GM12878 (cell line): ENCODE data around the gene ELMOD3. TPM values are rescaled to one million over a fixed set of nuclear protein-coding genes. Genes with fewer than 3 reads are reported as not detected.
"Not testable (repeated sequence)": the region's sequence is repeated elsewhere in the genome, so short reads cannot be mapped to it uniquely, and the experiment has no call there.

Experiments used
- ATAC-seq: fragments of 200-7000 bp; cut with Tn5 transposase; 3 replicates; pipeline ENCODE4 v1.9.1; 2020; ENCODE audit warnings: mild to moderate bottlenecking, moderate library complexity
- BruUV-seq: library from RNA; stranded (reverse); fragments of 400-500 nt; replicated peaks from 2 replicates; lab custom pipeline; 2021; lab: Mats Ljungman, UMichigan
- CTCF ChIA-PET: fragments of 300-600 bp; sonication (Branson Sonifier 250); formaldehyde crosslinking; extraction: SDS; loops from one replicate; lab custom pipeline; 2021; ENCODE audit warnings: inconsistent platforms; lab: Yijun Ruan, JAX
- POLR2A ChIA-PET: fragments of 350-600 bp; formaldehyde crosslinking; extraction: SDS; loops from one replicate; lab custom pipeline; 2021; ENCODE audit warnings: inconsistent platforms; lab: Charles Lee
- RAD21 ChIA-PET: fragments of 300-600 bp; sonication (Branson Sonifier 250); formaldehyde crosslinking; loops from one replicate; lab custom pipeline; 2023; ENCODE audit warnings: antibody characterized with exemption; ENCODE audit not compliant: unreplicated experiment; lab: Charles Lee
- SMC1A ChIA-PET: fragments of 300-600 bp; sonication (Branson Sonifier 250); formaldehyde crosslinking; loops from one replicate; lab custom pipeline; 2023; ENCODE audit not compliant: unreplicated experiment, uncharacterized antibody; lab: Charles Lee
- DNase-seq: peaks from one replicate; pipeline ENCODE4 v3.0.0-alpha.2; 2011; ENCODE audit warnings: low read depth, low spot score
- FAIRE-seq: peaks from 3 replicates; lab custom pipeline; 2011; peaks lifted over from hg19 to GRCh38; lab: Jason Lieb, UNC
- H2AFZ ChIP-seq: 2 replicates; pipeline ENCODE4 v1.6.0; 2011; ENCODE audit warnings: low read depth, low read length, control low read depth; ENCODE audit not compliant: control insufficient read depth
- H3K27ac ChIP-seq: 2 replicates; pipeline ENCODE4 v1.5.1; 2011; ENCODE audit warnings: control low read depth; ENCODE audit not compliant: control insufficient read depth, insufficient read depth
- H3K27me3 ChIP-seq, 2 experiments: replicated peaks in 1 of 2; 2 replicates each; pipeline versions ENCODE4 v1.6.0 to v1.6.1; 2011; ENCODE audit warnings: low read length in 1 of 2; ENCODE audit not compliant: control insufficient read depth in 2 of 2, insufficient read depth in 2 of 2
- H3K36me3 ChIP-seq, 2 experiments: 2 replicates each; pipeline ENCODE4 v1.5.1; 2011; ENCODE audit warnings: low read length in 1 of 2; ENCODE audit not compliant: control insufficient read depth in 2 of 2, insufficient read depth in 2 of 2
- H3K4me1 ChIP-seq: 2 replicates; pipeline ENCODE4 v1.6.1; 2011; ENCODE audit warnings: mild to moderate bottlenecking, low read length, moderate library complexity, mixed read lengths; ENCODE audit not compliant: control insufficient read depth, insufficient read depth
- H3K4me2 ChIP-seq: 2 replicates; pipeline ENCODE4 v1.6.0; 2011; ENCODE audit warnings: control low read depth; ENCODE audit not compliant: control insufficient read depth, insufficient read depth
- H3K4me3 ChIP-seq: fragments of 200-600 bp; sonication (generic); 2 replicates; pipeline ENCODE4 v1.5.1; 2016
- H3K79me2 ChIP-seq: 2 replicates; pipeline ENCODE4 v1.6.0; 2011; ENCODE audit warnings: low read length; ENCODE audit not compliant: control insufficient read depth, insufficient read depth
- H3K9ac ChIP-seq: 2 replicates; pipeline ENCODE4 v1.8.0; 2011; ENCODE audit warnings: low read length, control low read depth, mixed read lengths; ENCODE audit not compliant: control insufficient read depth, insufficient read depth
- H3K9me3 ChIP-seq: replicated peaks from 3 replicates; pipeline ENCODE4 v1.5.1; 2011; ENCODE audit warnings: mild to moderate bottlenecking, low read length; ENCODE audit not compliant: control insufficient read depth, insufficient read depth
- H4K20me1 ChIP-seq: 2 replicates; pipeline ENCODE4 v1.6.0; 2011; ENCODE audit not compliant: control insufficient read depth, insufficient read depth
- DPF2 ChIP-seq: fragments of 450-650 bp; IDR thresholded peaks from 2 replicates; pipeline ENCODE4 v1.6.1; 2017; ENCODE audit warnings: mild to moderate bottlenecking
- MEF2B ChIP-seq: fragments of 450-650 bp; IDR thresholded peaks from 2 replicates; pipeline ENCODE4 v1.6.1; 2018; ENCODE audit warnings: mild to moderate bottlenecking, moderate library complexity; ENCODE audit not compliant: partially characterized antibody, poor library complexity, severe bottlenecking
- NR2F1 ChIP-seq: fragments of 450-650 bp; conservative IDR thresholded peaks from 2 replicates; pipeline ENCODE4 v1.6.1; 2017; ENCODE audit warnings: mild to moderate bottlenecking
- PAX8 ChIP-seq: fragments of 450-650 bp; IDR thresholded peaks from 2 replicates; pipeline ENCODE4 v1.6.1; 2017; ENCODE audit warnings: mild to moderate bottlenecking, moderate library complexity
- POLR2AphosphoS2 ChIP-seq: IDR thresholded peaks from 2 replicates; pipeline ENCODE4 v1.6.1; 2011; ENCODE audit warnings: low read depth, mild to moderate bottlenecking, low read length, improper control_type of control experiment, moderate library complexity
- POU2F2 ChIP-seq: IDR thresholded peaks from 3 replicates; pipeline ENCODE4 v1.6.1; 2011; ENCODE audit warnings: low read depth, mild to moderate bottlenecking, low read length, borderline replicate concordance
- ZBTB4 ChIP-seq: fragments of 450-650 bp; formaldehyde crosslinking; IDR thresholded peaks from 2 replicates; pipeline ENCODE4 v1.4.0; 2022; ENCODE audit warnings: mild to moderate bottlenecking, moderate library complexity
- ZNF274 ChIP-seq: IDR thresholded peaks from one replicate; pipeline ENCODE4 v1.8.0; 2011; ENCODE audit not compliant: insufficient read length, insufficient read depth
- WGBS: methylation state at CpG from one replicate; pipeline ENCODE4 v1.1.6; 2016; ENCODE audit warnings: low lambda C conversion rate; ENCODE audit not compliant: insufficient replicate concordance, insufficient coverage; ENCODE audit errors: missing lambda C conversion rate; 5-methylcytosine and 5-hydroxymethylcytosine counted together
- in situ Hi-C: fragments of 300-500 bp; cut with MboI; formaldehyde crosslinking; loops from 9 replicates; pipeline ENCODE4 v1.14.3; 2018; ENCODE audit warnings: mixed read lengths
- intact Hi-C: fragments of 100-400 bp; cut with micrococcal nuclease; formaldehyde crosslinking; loops from one replicate; pipeline ENCODE4 v1.14.2; 2022; ENCODE audit not compliant: unreplicated experiment
- polyA plus RNA-seq, 11 experiments: library from polyadenylated mRNA; depleted of rRNA in 4 of 11; unstranded in 6 of 11; stranded (reverse) in 5 of 11; fragments of >200 nt; fragmentation: Nextera tagmentation in 4 of 11; fragmentation: Illumina TruSeq in 1 of 11; extraction: Ambion mirVana in 4 of 11; extraction: Trizol in 1 of 11; gene quantifications; 1 replicate in 1 of 11; 2 replicates in 10 of 11; pipeline versions ENCODE4 v1.2.1 to v1.2.3, GENCODE V29; 2011 to 2016; ENCODE audit warnings: inconsistent platforms in 2 of 11, missing spikeins in 2 of 11, low read depth in 1 of 11
- total RNA-seq, 4 experiments: library from RNA; depleted of rRNA in 3 of 4; stranded (reverse); fragments of >200 nt in 3 of 4; fragmentation: Illumina TruSeq in 1 of 4; extraction: Trizol in 1 of 4; gene quantifications; 2 replicates each; pipeline versions ENCODE4 v1.2.1 to v1.2.3, GENCODE V29; 2013 to 2021
- TF ChIP-seq, protein P1 (sequence below): fragments of 450-650 bp; IDR thresholded peaks from 2 replicates; pipeline ENCODE4 v1.6.1; 2017; ENCODE audit warnings: antibody characterized with exemption, mild to moderate bottlenecking, moderate library complexity

The ELMOD3 gene
- total and polyA plus RNA-seq, 10 of the 15 experiments (the other 5 are each of a cell fraction or from before 2014, with no cell fraction given) = 1.2 to 19.1 (median 12.5) TPM

- TF ChIP-seq ZBTB4 = no peak
- TF ChIP-seq POU2F2 = no peak
- no peak for TF ChIP-seq ZNF274
- TF ChIP-seq, protein P1, sequence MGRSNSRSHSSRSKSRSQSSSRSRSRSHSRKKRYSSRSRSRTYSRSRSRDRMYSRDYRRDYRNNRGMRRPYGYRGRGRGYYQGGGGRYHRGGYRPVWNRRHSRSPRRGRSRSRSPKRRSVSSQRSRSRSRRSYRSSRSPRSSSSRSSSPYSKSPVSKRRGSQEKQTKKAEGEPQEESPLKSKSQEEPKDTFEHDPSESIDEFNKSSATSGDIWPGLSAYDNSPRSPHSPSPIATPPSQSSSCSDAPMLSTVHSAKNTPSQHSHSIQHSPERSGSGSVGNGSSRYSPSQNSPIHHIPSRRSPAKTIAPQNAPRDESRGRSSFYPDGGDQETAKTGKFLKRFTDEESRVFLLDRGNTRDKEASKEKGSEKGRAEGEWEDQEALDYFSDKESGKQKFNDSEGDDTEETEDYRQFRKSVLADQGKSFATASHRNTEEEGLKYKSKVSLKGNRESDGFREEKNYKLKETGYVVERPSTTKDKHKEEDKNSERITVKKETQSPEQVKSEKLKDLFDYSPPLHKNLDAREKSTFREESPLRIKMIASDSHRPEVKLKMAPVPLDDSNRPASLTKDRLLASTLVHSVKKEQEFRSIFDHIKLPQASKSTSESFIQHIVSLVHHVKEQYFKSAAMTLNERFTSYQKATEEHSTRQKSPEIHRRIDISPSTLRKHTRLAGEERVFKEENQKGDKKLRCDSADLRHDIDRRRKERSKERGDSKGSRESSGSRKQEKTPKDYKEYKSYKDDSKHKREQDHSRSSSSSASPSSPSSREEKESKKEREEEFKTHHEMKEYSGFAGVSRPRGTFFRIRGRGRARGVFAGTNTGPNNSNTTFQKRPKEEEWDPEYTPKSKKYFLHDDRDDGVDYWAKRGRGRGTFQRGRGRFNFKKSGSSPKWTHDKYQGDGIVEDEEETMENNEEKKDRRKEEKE = no peak
- TF ChIP-seq NR2F1 = no peak
- TF ChIP-seq MEF2B = no peak
- TF ChIP-seq POLR2AphosphoS2 = no peak
- TF ChIP-seq PAX8 = no peak
- TF ChIP-seq DPF2 = no peak
These were observed 25.5 kb downstream of the ELMOD3 start (continued) for GRCh38 chr2:85380048-85380447.

DNA sequence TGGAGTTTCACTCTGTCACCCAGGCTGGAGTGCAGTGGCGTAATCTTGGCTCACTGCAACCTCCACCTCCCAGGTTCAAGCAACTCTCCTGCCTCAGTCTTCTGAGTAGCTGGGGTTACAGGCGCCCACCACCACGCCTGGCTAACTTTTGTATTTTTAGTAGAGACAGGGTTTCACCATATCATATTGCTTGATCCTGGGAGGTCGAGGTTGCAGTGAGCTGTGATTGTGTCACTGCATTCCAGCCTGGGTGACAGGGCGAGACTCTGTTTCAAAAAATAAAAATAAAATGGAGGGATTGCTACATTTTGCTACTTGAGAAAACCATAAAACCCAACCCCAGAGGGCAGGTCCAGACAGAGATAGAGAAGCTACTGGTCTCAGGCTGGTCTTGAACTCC is 28.6 kb downstream of the ELMOD3 start:
- FAIRE-seq, H3K9ac ChIP-seq, H3K9me3 ChIP-seq, H3K4me3 ChIP-seq, H4K20me1 ChIP-seq, H3K79me2 ChIP-seq, H2AFZ ChIP-seq, BruUV-seq, intact Hi-C loops, H3K4me2 ChIP-seq, H3K27me3 ChIP-seq, H3K27ac ChIP-seq, H3K36me3 ChIP-seq, DNase-seq, in situ Hi-C loops, ATAC-seq, H3K4me1 ChIP-seq: not testable (repeated sequence)
- WGBS = 74% methylated on average over 5 of the region's 5 CpGs
- RAD21 ChIA-PET = interaction anchor here (1.2 kb wide), 1 partner anchor 169 kb away, joined by 4 read pairs; no protein-coding TSS in a partner anchor
- SMC1A ChIA-PET = interaction anchor here (1.1 to 1.6 kb wide), 2 partner anchors 16 to 36 kb away, joined by 3 to 8 read pairs; no protein-coding TSS in a partner anchor
- CTCF ChIA-PET = interaction anchor here (0.6 to 2.3 kb wide), 4 partner anchors 12 to 254 kb away, joined by 3 to 6 read pairs (median 4); no protein-coding TSS in a partner anchor
- POLR2A ChIA-PET = interaction anchor here (0.6 kb wide), 3 partner anchors 156 to 1204 kb away, joined by 3 to 7 read pairs (median 4); partner anchors contain the start of gene MAT2A
